DND-41 (cell line): Measurements from ENCODE around the gene STK32C.

Source experiments
- ATAC-seq: fragments of 200-7000 bp; cut with Tn5 transposase; 3 replicates; pipeline ENCODE4 v1.9.1; 2021; ENCODE audit warnings: low read depth; ENCODE audit not compliant: insufficient read depth
- DNase-seq: peaks from one replicate; pipeline ENCODE4 v3.0.0-alpha.2; 2020
- H2AFZ ChIP-seq: 2 replicates; pipeline ENCODE4 v1.6.0; 2012; ENCODE audit warnings: low read depth, low read length
- H3K27ac ChIP-seq: 2 replicates; pipeline ENCODE4 v1.5.1; 2012; ENCODE audit warnings: low read length, inconsistent platforms
- H3K27me3 ChIP-seq: fragments of 200-600 bp; sonication (generic); 2 replicates; pipeline ENCODE4 v1.6.0; 2012; ENCODE audit warnings: low read length, mild to moderate bottlenecking, inconsistent platforms; ENCODE audit not compliant: insufficient read depth, poor library complexity
- H3K36me3 ChIP-seq: 2 replicates; pipeline ENCODE4 v1.5.1; 2012; ENCODE audit warnings: low read length, inconsistent platforms; ENCODE audit not compliant: insufficient read depth
- H3K4me1 ChIP-seq: 2 replicates; pipeline ENCODE4 v1.5.1; 2012; ENCODE audit warnings: mild to moderate bottlenecking, low read length; ENCODE audit not compliant: insufficient read depth
- H3K4me2 ChIP-seq: 2 replicates; pipeline ENCODE4 v1.6.0; 2012; ENCODE audit warnings: mild to moderate bottlenecking, moderate library complexity, low read length, inconsistent platforms; ENCODE audit not compliant: insufficient read depth
- H3K4me3 ChIP-seq, 2 experiments: fragments of 200-600 bp in 1 of 2; shearing (Covaris generic) in 1 of 2; 2 replicates each; pipeline ENCODE4 v1.5.1; 2012 to 2016; ENCODE audit warnings: inconsistent platforms in 2 of 2, low read length in 2 of 2, mild to moderate bottlenecking in 2 of 2, low read depth in 1 of 2, moderate library complexity in 1 of 2
- H3K79me2 ChIP-seq: 2 replicates; pipeline ENCODE4 v1.6.0; 2012; ENCODE audit warnings: low read length, inconsistent platforms; ENCODE audit not compliant: insufficient read depth
- H3K9ac ChIP-seq: 2 replicates; pipeline ENCODE4 v1.6.0; 2012; ENCODE audit warnings: low read depth, mild to moderate bottlenecking, inconsistent platforms, low read length, moderate library complexity
- H3K9me3 ChIP-seq: 2 replicates; pipeline ENCODE4 v1.5.1; 2012; ENCODE audit warnings: low read length, moderate library complexity, mild to moderate bottlenecking, inconsistent platforms; ENCODE audit not compliant: insufficient read depth, severe bottlenecking
- H4K20me1 ChIP-seq: 2 replicates; pipeline ENCODE4 v1.6.0; 2012; ENCODE audit warnings: low read length; ENCODE audit not compliant: insufficient read depth
- CTCF ChIP-seq: IDR thresholded peaks from 2 replicates; pipeline ENCODE4 v1.5.1; 2012; ENCODE audit warnings: borderline replicate concordance, low read length, moderate library complexity, mild to moderate bottlenecking; ENCODE audit not compliant: poor library complexity, severe bottlenecking; ENCODE audit errors: extremely low read depth
- EZH2 ChIP-seq: IDR thresholded peaks from 3 replicates; pipeline ENCODE4 v1.6.1; 2012; ENCODE audit warnings: borderline replicate concordance, low read depth, mild to moderate bottlenecking, moderate library complexity, low read length, inconsistent platforms; ENCODE audit not compliant: severe bottlenecking

STK32C gene

GRCh38 chr10:132332433-132332754 lies 24.6 kb upstream of the STK32C start:
- peaks cover 13% of the 10 kb centered on the region for H3K36me3 ChIP-seq
- peak overlapping the region; percentile 84 for H2AFZ ChIP-seq
- H3K79me2 ChIP-seq: peaks cover 40% of the 10 kb centered on the region
- peaks cover 41% of the 10 kb centered on the region for H3K4me1 ChIP-seq
- no peaks in the 10 kb centered on the region for H3K9me3 ChIP-seq
- peak overlapping the region; percentile 54 for H3K27ac ChIP-seq
- DNase-seq (no peak), ATAC-seq (peak; percentile 31)
- peak overlapping the region; percentile 68 for H3K9ac ChIP-seq
- peak overlapping the region; percentile 47 to 87; a peak in 3 of 4 replicates for H3K4me3 ChIP-seq
- TF ChIP-seq CTCF (no peak), EZH2 (no peak)
- H3K4me2 ChIP-seq: peak overlapping the region; percentile 94
- H3K27me3 ChIP-seq: no peaks in the 10 kb centered on the region
- peaks cover 22% of the 10 kb centered on the region for H4K20me1 ChIP-seq

- Histone ChIP-seq H4K20me1 (peaks cover 24% of the 10 kb centered on the region), H3K27ac (peak within 1 kb of the TSS; percentile 89), H3K4me3 (peak within 1 kb of the TSS; percentile 47 to 87), H3K27me3 (no peaks in the 10 kb centered on the region), H3K36me3 (peaks cover 19% of the 10 kb centered on the region), H3K9me3 (no peaks in the 10 kb centered on the region), H3K9ac (peak within 1 kb of the TSS; percentile 75), H3K79me2 (peaks cover 40% of the 10 kb centered on the region), H2AFZ (peak within 1 kb of the TSS; percentile 84), H3K4me2 (peak within 1 kb of the TSS; percentile 94), H3K4me1 (peaks cover 41% of the 10 kb centered on the region)
- peak; percentile 84 for ATAC-seq
- peak; percentile 98 for DNase-seq
- TF ChIP-seq EZH2 (no peak), CTCF (no peak)
Measured at GRCh38 chr10:132331601-132332432, 24.1 kb upstream of the STK32C start, which contains the start of gene LRRC27. TSS of gene LRRC27 (plus strand) at chr10:132332193. CDS start at chr10:132333525, 1,332 bp downstream.

GRCh38 chr10:132330486-132330833 lies 22.7 kb upstream of the STK32C start:
- peaks cover 41% of the 10 kb centered on the region for H3K4me1 ChIP-seq
- peaks cover 43% of the 10 kb centered on the region for H3K79me2 ChIP-seq

More at GRCh38 chr10:132330486-132330833, 22.7 kb upstream of the STK32C start:
- H3K4me2 ChIP-seq: peak overlapping the region; percentile 84
- no peak for ATAC-seq
- H3K27me3 ChIP-seq: no peaks in the 10 kb centered on the region
- H3K9ac ChIP-seq: peak overlapping the region; percentile 75
- H2AFZ ChIP-seq: no peak overlapping the region
- TF ChIP-seq EZH2 (no peak), CTCF (no peak)
- no peaks in the 10 kb centered on the region for H3K9me3 ChIP-seq
- H3K36me3 ChIP-seq: peaks cover 20% of the 10 kb centered on the region
- DNase-seq: no peak
- H4K20me1 ChIP-seq: peaks cover 24% of the 10 kb centered on the region
- peak overlapping the region; percentile 36 to 63; a peak in 3 of 4 replicates for H3K4me3 ChIP-seq
- peak overlapping the region; percentile 89 for H3K27ac ChIP-seq
